Measurements from ENCODE around the gene MROH9.

DNA sequence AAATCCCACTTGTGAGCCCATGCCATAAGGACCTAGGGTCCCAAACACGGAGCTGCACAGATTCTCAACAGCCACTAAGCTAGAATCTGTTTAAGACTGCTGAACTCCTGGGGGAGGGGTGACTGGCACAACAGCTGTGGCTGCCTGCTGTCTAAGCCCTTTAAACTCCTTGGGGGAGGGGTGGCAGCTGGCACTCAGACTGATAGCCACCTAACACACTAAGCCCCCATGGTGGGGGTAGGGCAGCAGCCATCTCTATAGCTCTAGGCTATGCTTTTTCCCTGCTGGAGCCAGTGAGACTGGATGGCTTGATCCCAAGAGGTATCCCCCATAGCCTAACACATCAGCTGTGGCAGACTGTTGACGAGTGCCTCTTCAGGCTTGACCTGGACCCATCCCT, 82.1 kb downstream of the MROH9 start:
- TF ChIP-seq EZH2phosphoT487 (IDR thresholded peaks at IDR 0.05; ENCODE audit: insufficient read depth, low read depth) (no peak), EZH2 (IDR thresholded peaks at IDR 0.05; ENCODE audit: insufficient read depth, poor library complexity, severe bottlenecking) (no peak)
